GM18511 (cell line): ENCODE results near the gene TTC33.

Experiments used
- ATAC-seq: cut with Tn5 transposase; IDR thresholded peaks from one replicate; pipeline ENCODE4 v1.9.1; 2021; ENCODE audit warnings: mild to moderate bottlenecking, moderate library complexity; ENCODE audit not compliant: unreplicated experiment

Gene TTC33

GRCh38 chr5:40780858-40781257, 25.1 kb upstream of the TTC33 start:
- no peak for ATAC-seq

GRCh38 chr5:40780199-40780598, 24.4 kb upstream of the TTC33 start:
- ATAC-seq, result no peak

- ATAC-seq, result no peak
Observed at GRCh38 chr5:40779561-40779960, 23.8 kb upstream of the TTC33 start.

GRCh38 chr5:40778133-40778532, 22.4 kb upstream of the TTC33 start:
- no peak for ATAC-seq

GRCh38 chr5:40776658-40776977, 20.9 kb upstream of the TTC33 start:
- no peak for ATAC-seq

- no peak for ATAC-seq
Observed at GRCh38 chr5:40775846-40776657, 20.3 kb upstream of the TTC33 start.

GRCh38 chr5:40775085-40775845, 19.5 kb upstream of the TTC33 start:
- no peak for ATAC-seq

GRCh38 chr5:40774623-40775022, 18.9 kb upstream of the TTC33 start:
- ATAC-seq, result no peak

- ATAC-seq, result no peak
Observed at GRCh38 chr5:40770764-40771163, 15.0 kb upstream of the TTC33 start.

- ATAC-seq, result no peak
Observed at GRCh38 chr5:40762705-40763104, 6.9 kb upstream of the TTC33 start.

- no peak for ATAC-seq
Observed at GRCh38 chr5:40757400-40757799, 1.6 kb upstream of the TTC33 start.

- peak; percentile 84 for ATAC-seq
Observed at GRCh38 chr5:40755093-40755406, 711 bp downstream of the TTC33 start.

- ATAC-seq, result peak; percentile 15
Observed at GRCh38 chr5:40754381-40755092, 1.2 kb downstream of the TTC33 start.

- no peak for ATAC-seq
Observed at GRCh38 chr5:40746703-40747102, 9.1 kb downstream of the TTC33 start.

- no peak for ATAC-seq
Observed at GRCh38 chr5:40743771-40744170, 12.0 kb downstream of the TTC33 start.

GRCh38 chr5:40738502-40738901, 17.3 kb downstream of the TTC33 start:
- ATAC-seq, result no peak

- ATAC-seq, result peak; percentile 89
Observed at GRCh38 chr5:40736103-40736875, 19.5 kb downstream of the TTC33 start.

- ATAC-seq, result no peak
Observed at GRCh38 chr5:40735609-40736008, 20.2 kb downstream of the TTC33 start.

GRCh38 chr5:40734986-40735385, 20.8 kb downstream of the TTC33 start:
- ATAC-seq, result no peak

GRCh38 chr5:40733879-40734563, 21.7 kb downstream of the TTC33 start:
- ATAC-seq, result no peak

GRCh38 chr5:40733434-40733833, 22.3 kb downstream of the TTC33 start:
- ATAC-seq, result no peak
